Body of pancreas (tissue), 4 donors: ENCODE measurements around the gene HIVEP2. TPM values are rescaled to one million over a fixed set of nuclear protein-coding genes. Genes with fewer than 3 reads are reported as not detected.

ENCODE experiments used
- ATAC-seq: fragments of 150-250 bp; one replicate; pipeline ENCODE4 v1.9.1; 2016
- DNase-seq, 4 donors: peaks; one replicate each; pipeline ENCODE4 v3.0.0-alpha.2; 2019
- H3K27ac ChIP-seq, 4 donors: fragments of 200-600 bp; sonication (generic); 1 replicate in 3 of 4; 2 replicates in 1 of 4; pipeline versions ENCODE4 v1.5.1 to v1.6.1; 2016 to 2019; ENCODE audit warnings: mild to moderate bottlenecking in 1 of 4, mixed read lengths in 1 of 4, moderate library complexity in 1 of 4
- H3K27me3 ChIP-seq, 2 donors: fragments of 200-600 bp; sonication (generic); one replicate each; pipeline ENCODE4 v1.6.0; 2016; ENCODE audit warnings: mild to moderate bottlenecking in 1 of 2
- H3K36me3 ChIP-seq, 2 donors: fragments of 200-600 bp; sonication (generic); replicated peaks in 1 of 2; 2 replicates each; pipeline ENCODE4 v1.5.1; 2016; ENCODE audit warnings: low read depth in 2 of 2; ENCODE audit not compliant: insufficient read depth in 1 of 2
- H3K4me1 ChIP-seq: fragments of 200-600 bp; sonication (generic); one replicate; pipeline ENCODE4 v1.6.0; 2016
- H3K4me3 ChIP-seq, 2 donors: fragments of 200-600 bp; sonication (generic); 1 replicate in 1 of 2; 2 replicates in 1 of 2; pipeline ENCODE4 v1.5.1; 2016 to 2019
- H3K9me3 ChIP-seq, 3 donors: fragments of 200-600 bp; sonication (generic); 1 replicate in 2 of 3; 2 replicates in 1 of 3; pipeline ENCODE4 v1.5.1; 2016
- CTCF ChIP-seq, 7 experiments: fragments of 450-650 bp in 4 of 7; fragments of 200-600 bp in 3 of 7; sonication (generic) in 3 of 7; IDR thresholded peaks; one replicate each; pipeline ENCODE4 v1.5.1; 2016 to 2019; ENCODE audit warnings: antibody characterized with exemption in 7 of 7
- POLR2A ChIP-seq, 3 donors: fragments of 450-650 bp; IDR thresholded peaks; one replicate each; pipeline ENCODE4 v1.6.1; 2016; ENCODE audit warnings: antibody characterized with exemption in 3 of 3, mild to moderate bottlenecking in 2 of 3
- WGBS, 2 donors: methylation state at CpG; one replicate each; pipeline ENCODE4 v1.1.5; 2017; 5-methylcytosine and 5-hydroxymethylcytosine counted together
- intact Hi-C: fragments of 100-400 bp; cut with DNase I; formaldehyde crosslinking; loops from one replicate; pipeline ENCODE4 v1.15.1; 2023
- total RNA-seq, 2 donors: library from RNA; depleted of rRNA; stranded (reverse); fragments of >200 nt; gene quantifications; one replicate each; pipeline ENCODE4 v1.1.0, GENCODE V29; 2016

Gene HIVEP2
- total RNA-seq, 2 donors from 2014 or later, result 11.2 to 16.5 TPM

DNA sequence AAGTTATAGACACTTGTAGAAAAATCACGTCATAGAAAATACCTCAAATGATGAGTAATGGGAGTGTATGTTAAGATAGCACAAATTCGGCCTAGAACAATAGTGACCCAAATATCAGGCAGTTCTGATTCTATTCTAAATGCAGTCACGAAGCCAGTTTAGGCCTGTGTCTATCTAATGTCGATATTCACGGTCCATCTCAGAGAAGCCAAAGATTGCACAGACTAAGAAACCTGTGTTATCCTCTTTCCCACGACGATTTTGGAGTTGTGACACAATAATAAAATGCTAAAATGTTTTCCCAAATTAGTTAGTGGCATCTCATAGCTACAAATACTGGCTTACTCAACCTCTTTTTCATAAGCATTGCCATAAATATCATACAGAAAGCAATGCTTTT lies 4.0 kb downstream of the HIVEP2 start:
- WGBS, 2 donors, result 88 to 90% methylated on average over 7 of the region's 7 CpGs
- ATAC-seq (no peak), DNase-seq (no peak)
- peaks cover 34% of the 10 kb centered on the region for H3K4me1 ChIP-seq
- H3K36me3 ChIP-seq, result no peaks in the 10 kb centered on the region
- H3K9me3 ChIP-seq, result no peaks in the 10 kb centered on the region
- no peak overlapping the region for H3K27ac ChIP-seq
- no peak for TF ChIP-seq CTCF (IDR thresholded peaks at IDR 0.05)
- H3K4me3 ChIP-seq, result no peak overlapping the region
- no peaks in the 10 kb centered on the region for H3K27me3 ChIP-seq
- intact Hi-C loops, result no loop called here

- Histone ChIP-seq H3K9me3 (no peaks in the 10 kb centered on the region), H3K36me3 (no peaks in the 10 kb centered on the region), H3K4me3 (no peak overlapping the region), H3K27ac (no peak overlapping the region), H3K27me3 (no peaks in the 10 kb centered on the region), H3K4me1 (peaks cover 34% of the 10 kb centered on the region)
- 47 to 69% methylated on average over 3 of the region's 3 CpGs for WGBS, 2 donors
- intact Hi-C loops, result no loop called here
- ATAC-seq, result no peak
- no peak for TF ChIP-seq POLR2A (IDR thresholded peaks at IDR 0.05)
- TF ChIP-seq CTCF (IDR thresholded peaks at IDR 0.05), result no peak
- DNase-seq, result no peak
These were observed 4.5 kb downstream of the HIVEP2 start for GRCh38 chr6:142940487-142940886.

DNA sequence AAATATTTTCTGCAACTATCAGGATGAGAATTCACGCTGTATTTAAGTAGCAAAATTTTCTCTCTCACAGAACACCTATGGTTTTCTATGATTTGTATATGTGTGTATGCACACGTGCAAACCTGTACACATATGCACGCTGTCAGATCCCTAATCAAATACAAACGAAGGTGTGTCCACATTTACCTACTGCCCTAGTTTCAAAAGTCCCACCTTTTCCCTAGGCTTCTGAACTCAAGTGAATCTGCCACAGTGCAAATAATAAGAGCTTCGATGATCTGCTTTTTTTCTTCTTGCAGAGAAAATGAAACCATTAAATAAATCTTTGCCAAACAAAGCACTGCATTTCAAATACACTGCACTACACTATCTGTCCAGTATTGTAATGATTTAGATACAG lies 6.5 kb downstream of the HIVEP2 start:
- H3K4me3 ChIP-seq, result no peak overlapping the region
- 32 to 44% methylated on average over 5 of the region's 5 CpGs for WGBS, 2 donors
- no peak overlapping the region for H3K27ac ChIP-seq
- H3K27me3 ChIP-seq, result no peaks in the 10 kb centered on the region
- DNase-seq, result no peak
- no peak for TF ChIP-seq CTCF (IDR thresholded peaks at IDR 0.05)
- no peak for TF ChIP-seq POLR2A (IDR thresholded peaks at IDR 0.05)
- H3K36me3 ChIP-seq, result no peaks in the 10 kb centered on the region
- peaks cover 40% of the 10 kb centered on the region for H3K4me1 ChIP-seq
- H3K9me3 ChIP-seq, result no peaks in the 10 kb centered on the region
- intact Hi-C loops, result no loop called here
- no peak for ATAC-seq

DNA sequence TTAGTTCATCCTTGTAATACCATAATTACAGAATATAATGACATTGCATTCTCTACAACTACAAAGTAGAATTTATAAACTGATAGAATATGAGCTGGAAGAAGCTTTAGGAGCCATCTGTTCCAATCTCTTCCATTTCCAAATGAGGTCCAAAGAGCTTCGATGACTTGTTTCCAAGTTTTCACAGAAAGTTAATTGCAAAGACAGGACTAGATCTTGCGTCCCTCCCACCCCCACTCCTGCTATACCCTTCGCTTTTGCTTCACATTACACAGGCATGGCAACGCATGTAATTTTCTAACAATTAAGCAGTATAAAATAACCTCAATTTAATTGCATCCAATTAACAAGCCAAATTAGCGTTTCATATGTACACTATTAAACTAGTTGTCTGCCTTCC lies 7.0 kb downstream of the HIVEP2 start:
- Histone ChIP-seq H3K9me3 (no peaks in the 10 kb centered on the region), H3K27me3 (no peaks in the 10 kb centered on the region), H3K27ac (no peak overlapping the region), H3K4me1 (peaks cover 40% of the 10 kb centered on the region), H3K4me3 (no peak overlapping the region), H3K36me3 (no peaks in the 10 kb centered on the region)
- intact Hi-C loops, result no loop called here
- no peak for ATAC-seq
- DNase-seq, result no peak
- 86 to 92% methylated on average over 5 of the region's 5 CpGs for WGBS, 2 donors
- TF ChIP-seq POLR2A (IDR thresholded peaks at IDR 0.05) (no peak), CTCF (IDR thresholded peaks at IDR 0.05) (no peak)

- intact Hi-C loops, result no loop called here
- DNase-seq, result no peak
- no peak overlapping the region for H3K4me3 ChIP-seq
- no peak for TF ChIP-seq POLR2A (IDR thresholded peaks at IDR 0.05)
- no peak for TF ChIP-seq CTCF (IDR thresholded peaks at IDR 0.05)
- H3K9me3 ChIP-seq, result no peaks in the 10 kb centered on the region
- no peaks in the 10 kb centered on the region for H3K36me3 ChIP-seq
- no peak for ATAC-seq
- H3K4me1 ChIP-seq, result peaks cover 28% of the 10 kb centered on the region
- WGBS, 2 donors, result 91 to 97% methylated on average over 21 of the region's 21 CpGs
- no peaks in the 10 kb centered on the region for H3K27me3 ChIP-seq
- H3K27ac ChIP-seq, result no peak overlapping the region
These were observed 9.1 kb downstream of the HIVEP2 start for GRCh38 chr6:142935553-142936517.
